Measurements from ENCODE around the gene ABCA2.

- TF ChIP-seq CTCF (IDR thresholded peaks at IDR 0.05; ENCODE audit: low read depth, low read length, missing input control) (no peak), ZBTB33 (IDR thresholded peaks at IDR 0.05) (no peak), FOXA1 (IDR thresholded peaks at IDR 0.05) (no peak), GABPA (IDR thresholded peaks at IDR 0.05 in 1 of 2, conservative IDR thresholded peaks at IDR 0.05 in 1 of 2) (no peak)
Measured at GRCh38 chr9:137016436-137016835, 11.6 kb downstream of the ABCA2 start.

Measured in liver (tissue), 3 donors.